ENCODE results near the gene ZNF385C.

GRCh38 chr17:42131981-42132432 is 33.7 kb upstream of the ZNF385C start:
- TF ChIP-seq CTCF (conservative IDR thresholded peaks at IDR 0.05; ENCODE audit: low read length), result no peak
- TF ChIP-seq EZH2phosphoT487 (IDR thresholded peaks at IDR 0.05; ENCODE audit: borderline replicate concordance, low read depth, low read length), result no peak

Data from OCI-LY7 (cell line).